GM13977 (cell line): ENCODE measurements around the gene IL17RB.

Experiments
- DNase-seq: peaks from one replicate; pipeline ENCODE4 v3.0.0; 2012; ENCODE audit warnings: low spot score
- CTCF ChIP-seq: IDR thresholded peaks from 2 replicates; pipeline ENCODE4 v1.5.1; 2012; ENCODE audit warnings: mild to moderate bottlenecking, control low read depth; ENCODE audit not compliant: insufficient read depth; ENCODE audit errors: extremely low read depth, missing control alignments
- in situ Hi-C: fragments of 300-500 bp; cut with MboI; formaldehyde crosslinking; loops from one replicate; pipeline ENCODE4 v1.12.0; 2022; ENCODE audit warnings: low sequenced_read_pairs, low pct_unique_long_range_greater_than_20kb, mixed read lengths, inconsistent platforms; ENCODE audit not compliant: unreplicated experiment

IL17RB gene

GRCh38 chr3:53843195-53844177 is 2.9 kb upstream of the IL17RB start:
- in situ Hi-C loops, result no loop called here
- TF ChIP-seq CTCF, result no peak
- DNase-seq, result peak; percentile 51

- no peak for TF ChIP-seq CTCF
- in situ Hi-C loops, result no loop called here
- no peak for DNase-seq
These were observed 1.9 kb upstream of the IL17RB start for GRCh38 chr3:53844262-53845102.

GRCh38 chr3:53845103-53845880 is 1.1 kb upstream of the IL17RB start:
- TF ChIP-seq CTCF, result peak; percentile 36
- in situ Hi-C loops, result no loop called here
- DNase-seq, result peak; percentile 75

GRCh38 chr3:53845881-53846133 is 561 bp upstream of the IL17RB start:
- no peak for TF ChIP-seq CTCF
- in situ Hi-C loops, result no loop called here
- no peak for DNase-seq

- in situ Hi-C loops, result no loop called here
- DNase-seq, result no peak
- TF ChIP-seq CTCF, result no peak
These were observed 435 bp downstream of the IL17RB start for GRCh38 chr3:53846851-53847155.

- in situ Hi-C loops, result no loop called here
- DNase-seq, result no peak
- no peak for TF ChIP-seq CTCF
These were observed 3.5 kb downstream of the IL17RB start for GRCh38 chr3:53849916-53850315.
